BLaER1 treated with 17β-estradiol and CSF1 and Interleukin-3, amounts not matched to agents 10 nM and 100 nM (cell line): ENCODE data around the gene PLXNB1.

Experiments used
- H3K27ac ChIP-seq, 11 experiments: shearing (Covaris generic); formaldehyde crosslinking; 2 replicates each; pipeline ENCODE4 v1.8.1; 2022
- H3K27me3 ChIP-seq, 11 experiments: shearing (Covaris generic); formaldehyde crosslinking; 2 replicates each; pipeline ENCODE4 v1.8.1; 2022
- H3K36me3 ChIP-seq, 11 experiments: shearing (Covaris generic); formaldehyde crosslinking; 2 replicates each; pipeline ENCODE4 v1.8.1; 2022
- H3K4me1 ChIP-seq, 10 experiments: shearing (Covaris generic); formaldehyde crosslinking; 2 replicates each; pipeline ENCODE4 v1.8.1; 2022
- H3K4me2 ChIP-seq, 11 experiments: shearing (Covaris generic); formaldehyde crosslinking; 2 replicates each; pipeline ENCODE4 v1.8.1; 2022
- H3K4me3 ChIP-seq, 10 experiments: shearing (Covaris generic); formaldehyde crosslinking; 2 replicates each; pipeline ENCODE4 v1.8.1; 2022
- H3K9ac ChIP-seq, 11 experiments: shearing (Covaris generic); formaldehyde crosslinking; 2 replicates each; pipeline ENCODE4 v1.8.1; 2022
- H3K9me3 ChIP-seq, 11 experiments: shearing (Covaris generic); formaldehyde crosslinking; replicated peaks in 1 of 11; 2 replicates each; pipeline ENCODE4 v1.8.1; 2022
- H4K20me1 ChIP-seq, 11 experiments: shearing (Covaris generic); formaldehyde crosslinking; 2 replicates each; pipeline ENCODE4 v1.8.1; 2022
- Cebpa-rat ChIP-seq, 11 experiments: shearing (Covaris generic); IDR thresholded peaks; 2 replicates each; pipeline ENCODE4 v1.8.1; 2022

Gene PLXNB1

GRCh38 chr3:48410205-48411040, 19.5 kb downstream of the PLXNB1 start:
- no peak overlapping the region for H3K4me2 ChIP-seq
- peaks cover 0 to 61% (median under 1%) of the 10 kb centered on the region in 11 experiments; a peak in 8 of 22 replicates for H4K20me1 ChIP-seq
- TF ChIP-seq Cebpa-rat (IDR thresholded peaks at IDR 0.05) = no peak
- no peak overlapping the region for H3K9ac ChIP-seq
- no peak overlapping the region for H3K4me3 ChIP-seq
- H3K27me3 ChIP-seq = no peaks in the 10 kb centered on the region
- H3K36me3 ChIP-seq = peaks cover 79 to 100% (median 100%) of the 10 kb centered on the region in 11 experiments
- no peaks in the 10 kb centered on the region for H3K9me3 ChIP-seq
- H3K27ac ChIP-seq = no peak overlapping the region; a peak in 1 of 22 replicates
- H3K4me1 ChIP-seq = no peaks in the 10 kb centered on the region; a peak in 1 of 20 replicates

- no peaks in the 10 kb centered on the region for H3K9me3 ChIP-seq
- no peaks in the 10 kb centered on the region for H3K27me3 ChIP-seq
- H3K4me3 ChIP-seq = no peak overlapping the region
- no peak overlapping the region for H3K4me2 ChIP-seq
- no peak overlapping the region; a peak in 1 of 22 replicates for H3K27ac ChIP-seq
- peaks cover 80 to 100% (median 100%) of the 10 kb centered on the region in 11 experiments for H3K36me3 ChIP-seq
- no peak for TF ChIP-seq Cebpa-rat (IDR thresholded peaks at IDR 0.05)
- no peaks in the 10 kb centered on the region; a peak in 1 of 20 replicates for H3K4me1 ChIP-seq
- no peak overlapping the region for H3K9ac ChIP-seq
- peaks cover 0 to 63% (median 4%) of the 10 kb centered on the region in 11 experiments; a peak in 8 of 22 replicates for H4K20me1 ChIP-seq
Measured at GRCh38 chr3:48409291-48410201, 20.3 kb downstream of the PLXNB1 start.

- TF ChIP-seq Cebpa-rat (IDR thresholded peaks at IDR 0.05) = no peak
- peaks cover 0 to 66% (median under 1%) of the 10 kb centered on the region in 11 experiments; a peak in 7 of 22 replicates for H4K20me1 ChIP-seq
- H3K4me2 ChIP-seq = no peak overlapping the region
- no peaks in the 10 kb centered on the region; a peak in 1 of 20 replicates for H3K4me1 ChIP-seq
- H3K4me3 ChIP-seq = no peak overlapping the region
- peaks cover 78 to 100% (median 100%) of the 10 kb centered on the region in 11 experiments for H3K36me3 ChIP-seq
- no peaks in the 10 kb centered on the region for H3K27me3 ChIP-seq
- H3K9ac ChIP-seq = peak overlapping the region in 1 of 11 experiments; percentile 15; a peak in 1 of 22 replicates
- H3K27ac ChIP-seq = no peak overlapping the region
- no peaks in the 10 kb centered on the region for H3K9me3 ChIP-seq
Measured at GRCh38 chr3:48408823-48409281, 21.0 kb downstream of the PLXNB1 start.

GRCh38 chr3:48407542-48408099, 22.3 kb downstream of the PLXNB1 start:
- Histone ChIP-seq H3K9ac (no peak overlapping the region), H4K20me1 (peaks cover 0 to 60% (median 2%) of the 10 kb centered on the region in 11 experiments; a peak in 6 of 22 replicates), H3K36me3 (peaks cover 68 to 100% (median 99%) of the 10 kb centered on the region in 11 experiments), H3K27ac (no peak overlapping the region), H3K4me1 (no peaks in the 10 kb centered on the region; a peak in 1 of 20 replicates), H3K4me3 (no peak overlapping the region), H3K9me3 (no peaks in the 10 kb centered on the region), H3K4me2 (no peak overlapping the region), H3K27me3 (no peaks in the 10 kb centered on the region)
- TF ChIP-seq Cebpa-rat (IDR thresholded peaks at IDR 0.05) = no peak

DNA sequence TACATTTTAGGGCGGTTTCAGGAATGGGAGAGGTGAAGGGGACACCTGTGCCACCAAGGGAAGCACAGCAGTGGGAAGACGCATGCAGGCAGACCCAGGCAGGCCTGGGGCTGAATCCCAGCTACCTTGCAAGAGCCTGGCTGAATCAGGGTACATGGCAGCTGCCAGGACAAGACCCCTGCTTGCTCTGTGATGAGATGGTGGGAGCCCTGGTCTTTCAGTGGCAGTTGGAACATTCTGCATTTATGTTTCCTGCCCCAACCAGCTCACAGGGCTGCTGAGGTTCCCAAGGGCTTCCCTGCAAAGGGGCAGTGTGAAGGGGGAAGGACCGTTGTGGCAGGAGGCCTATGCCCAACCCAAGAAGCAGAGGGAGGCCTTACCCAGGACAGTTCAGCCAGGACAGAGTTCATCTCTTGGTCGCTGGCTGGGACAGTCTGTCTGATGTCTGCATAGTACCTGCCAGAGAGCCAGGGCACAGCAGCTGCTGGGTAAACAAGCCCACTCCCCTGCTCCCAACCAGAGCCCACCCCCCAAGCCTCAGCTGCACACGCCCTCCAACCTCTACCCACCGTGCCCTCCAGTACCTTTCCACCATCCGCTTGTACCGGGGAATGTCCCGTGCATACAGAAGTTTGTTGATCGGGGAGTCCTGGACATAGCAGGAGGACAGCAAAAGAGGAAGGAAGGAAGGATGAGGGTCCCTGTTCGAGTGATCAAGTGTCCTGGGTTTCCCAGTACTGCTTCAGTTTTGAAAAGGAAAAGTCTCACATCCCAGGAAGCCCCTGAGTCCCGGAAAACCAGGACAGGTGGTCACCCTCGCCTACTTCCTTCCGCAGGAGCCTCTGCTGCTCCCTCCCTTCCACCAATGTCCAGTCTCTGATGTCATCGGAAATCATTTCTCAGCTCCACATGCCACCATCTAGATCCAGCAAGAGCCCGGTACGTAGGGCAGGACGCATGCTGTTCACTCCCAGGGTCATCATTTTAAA, 23.1 kb downstream of the PLXNB1 start:
- Histone ChIP-seq H3K27me3 (no peaks in the 10 kb centered on the region), H3K9ac (no peak overlapping the region), H3K4me3 (no peak overlapping the region), H3K36me3 (peaks cover 60 to 100% (median 98%) of the 10 kb centered on the region in 11 experiments), H3K4me2 (no peak overlapping the region), H3K27ac (no peak overlapping the region), H4K20me1 (peaks cover 0 to 51% (median 5%) of the 10 kb centered on the region in 11 experiments; a peak in 7 of 22 replicates), H3K9me3 (no peaks in the 10 kb centered on the region), H3K4me1 (no peaks in the 10 kb centered on the region; a peak in 1 of 20 replicates)
- no peak for TF ChIP-seq Cebpa-rat (IDR thresholded peaks at IDR 0.05)

DNA sequence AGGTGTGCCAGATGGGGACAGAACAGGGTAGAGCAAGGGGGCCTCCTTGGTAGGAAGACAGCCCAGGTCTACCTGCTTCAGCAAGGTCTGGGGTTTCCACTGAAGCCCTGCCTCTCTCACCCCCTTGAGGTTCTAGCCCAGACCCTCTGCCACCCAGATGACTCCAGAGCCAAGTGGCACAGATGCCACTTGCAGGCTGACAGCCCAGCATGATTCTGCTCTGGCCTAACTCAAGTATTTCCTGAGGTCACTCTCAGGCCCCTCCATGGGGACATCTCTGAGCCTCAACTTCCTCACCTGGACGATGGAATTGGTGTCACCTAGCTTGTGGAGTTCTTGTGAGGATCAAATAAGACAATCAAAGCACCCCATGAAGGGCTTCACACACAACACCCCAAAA, 23.9 kb downstream of the PLXNB1 start:
- Histone ChIP-seq H3K4me1 (no peaks in the 10 kb centered on the region; a peak in 1 of 20 replicates), H3K9ac (no peak overlapping the region), H4K20me1 (peaks cover 0 to 46% (median 5%) of the 10 kb centered on the region in 11 experiments; a peak in 7 of 22 replicates), H3K27ac (no peak overlapping the region), H3K27me3 (no peaks in the 10 kb centered on the region), H3K4me3 (no peak overlapping the region), H3K9me3 (no peaks in the 10 kb centered on the region), H3K4me2 (no peak overlapping the region), H3K36me3 (peaks cover 53 to 97% (median 90%) of the 10 kb centered on the region in 11 experiments; a peak in 21 of 22 replicates)
- no peak for TF ChIP-seq Cebpa-rat (IDR thresholded peaks at IDR 0.05)

DNA sequence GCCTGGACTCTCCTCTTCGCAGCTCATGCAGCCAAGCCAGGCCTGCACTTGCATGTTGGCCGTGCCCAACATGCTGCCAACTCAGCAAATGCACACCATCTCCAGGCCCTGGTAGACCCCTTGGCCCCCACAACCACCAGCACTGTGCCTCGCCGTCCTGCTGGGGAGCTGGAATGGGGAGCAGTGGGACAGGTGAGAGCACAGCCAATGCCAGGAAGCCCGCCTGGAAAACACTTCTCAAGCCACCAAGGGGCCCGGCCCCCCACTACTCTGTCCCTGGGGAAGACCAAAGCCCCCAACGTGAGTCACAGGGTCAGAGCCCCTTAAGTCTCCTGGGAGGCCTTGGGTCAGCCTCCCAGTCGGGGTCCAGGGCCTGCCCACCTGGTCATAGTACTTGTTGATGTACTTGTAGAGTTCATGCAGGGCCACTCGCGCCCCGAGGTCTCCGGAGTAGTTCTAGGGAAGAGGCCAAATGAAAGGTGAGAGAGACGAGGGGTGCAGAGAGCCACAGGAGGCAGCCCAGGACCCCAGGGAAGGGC, 24.5 kb downstream of the PLXNB1 start:
- Histone ChIP-seq H3K9ac (no peak overlapping the region), H3K4me3 (no peak overlapping the region), H3K9me3 (no peaks in the 10 kb centered on the region), H3K4me2 (no peak overlapping the region), H3K27ac (no peak overlapping the region), H3K36me3 (peaks cover 47 to 92% (median 84%) of the 10 kb centered on the region in 11 experiments; a peak in 21 of 22 replicates), H3K4me1 (no peaks in the 10 kb centered on the region; a peak in 1 of 20 replicates), H4K20me1 (peaks cover 0 to 40% (median 5%) of the 10 kb centered on the region in 11 experiments; a peak in 7 of 22 replicates), H3K27me3 (no peaks in the 10 kb centered on the region)
- TF ChIP-seq Cebpa-rat (IDR thresholded peaks at IDR 0.05) = no peak
